HG02610 (cell line): ENCODE data around the gene MANEAL.
"Not testable (repeated sequence)": the region's sequence is repeated elsewhere in the genome, so short reads cannot be mapped to it uniquely, and the experiment has no call there.

Experiments used
- ATAC-seq: cut with Tn5 transposase; IDR thresholded peaks from one replicate; pipeline ENCODE4 v1.9.1; 2021; ENCODE audit warnings: mild to moderate bottlenecking, moderate library complexity; ENCODE audit not compliant: unreplicated experiment

The MANEAL gene

DNA sequence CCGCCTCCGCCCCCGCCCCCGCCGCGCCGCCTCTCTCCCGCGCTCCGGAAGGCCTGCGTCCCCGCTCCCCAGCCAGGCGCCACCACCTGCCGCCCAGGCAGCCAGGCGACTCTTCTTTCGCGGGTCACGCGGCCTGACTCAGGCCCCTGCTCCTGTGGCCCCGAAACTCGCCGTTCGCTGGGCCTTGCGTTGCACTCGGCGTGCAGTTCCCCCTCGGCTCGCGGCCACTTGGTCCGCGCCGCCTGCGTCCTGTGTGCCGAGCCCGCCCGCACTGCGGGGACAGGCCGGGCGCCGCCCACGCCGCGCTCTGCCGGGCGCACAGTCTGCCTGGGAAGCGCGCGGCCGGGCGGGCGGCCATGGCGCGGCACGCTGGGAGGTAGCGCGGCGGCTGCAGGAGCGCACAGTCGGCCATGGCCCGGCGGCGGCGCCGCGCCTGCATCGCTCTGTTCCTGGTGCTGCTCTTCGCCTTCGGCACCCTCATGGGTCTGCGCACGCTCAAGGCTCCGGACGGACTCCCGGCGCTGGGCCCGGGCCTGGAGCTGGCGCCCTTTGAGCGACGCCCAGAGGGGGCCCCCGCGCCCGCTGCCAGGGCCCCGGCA is at the start of gene MANEAL:
TSS of gene MANEAL (plus strand) at position 75 of the 599 bp plus-strand sequence. CDS start at position 411, 336 bp downstream.
- peak; percentile 47 for ATAC-seq

GRCh38 chr1:37746806-37747205 is 46.8 kb upstream of the MANEAL start:
- ATAC-seq, result no peak

GRCh38 chr1:37748565-37748964 is 45.1 kb upstream of the MANEAL start:
- ATAC-seq, result no peak

DNA sequence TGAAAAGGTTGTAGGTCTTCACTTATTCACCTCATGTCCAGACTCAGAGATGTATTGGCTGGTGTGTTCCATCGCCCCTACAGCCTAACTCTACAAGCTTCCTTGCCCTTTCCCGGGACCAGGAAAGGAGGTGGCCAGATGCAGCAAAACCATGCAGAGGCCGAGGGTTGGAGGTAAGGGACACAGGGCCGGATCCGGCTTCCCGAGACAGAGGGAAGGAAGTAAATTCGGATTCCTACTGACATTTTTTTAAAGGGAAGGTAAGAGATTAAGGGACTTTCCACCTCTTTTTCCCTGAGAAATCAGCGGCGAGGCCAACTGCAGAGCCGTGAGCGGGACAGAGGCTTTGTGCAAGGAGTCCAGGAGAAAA is 41.4 kb upstream of the MANEAL start:
- no peak for ATAC-seq

DNA sequence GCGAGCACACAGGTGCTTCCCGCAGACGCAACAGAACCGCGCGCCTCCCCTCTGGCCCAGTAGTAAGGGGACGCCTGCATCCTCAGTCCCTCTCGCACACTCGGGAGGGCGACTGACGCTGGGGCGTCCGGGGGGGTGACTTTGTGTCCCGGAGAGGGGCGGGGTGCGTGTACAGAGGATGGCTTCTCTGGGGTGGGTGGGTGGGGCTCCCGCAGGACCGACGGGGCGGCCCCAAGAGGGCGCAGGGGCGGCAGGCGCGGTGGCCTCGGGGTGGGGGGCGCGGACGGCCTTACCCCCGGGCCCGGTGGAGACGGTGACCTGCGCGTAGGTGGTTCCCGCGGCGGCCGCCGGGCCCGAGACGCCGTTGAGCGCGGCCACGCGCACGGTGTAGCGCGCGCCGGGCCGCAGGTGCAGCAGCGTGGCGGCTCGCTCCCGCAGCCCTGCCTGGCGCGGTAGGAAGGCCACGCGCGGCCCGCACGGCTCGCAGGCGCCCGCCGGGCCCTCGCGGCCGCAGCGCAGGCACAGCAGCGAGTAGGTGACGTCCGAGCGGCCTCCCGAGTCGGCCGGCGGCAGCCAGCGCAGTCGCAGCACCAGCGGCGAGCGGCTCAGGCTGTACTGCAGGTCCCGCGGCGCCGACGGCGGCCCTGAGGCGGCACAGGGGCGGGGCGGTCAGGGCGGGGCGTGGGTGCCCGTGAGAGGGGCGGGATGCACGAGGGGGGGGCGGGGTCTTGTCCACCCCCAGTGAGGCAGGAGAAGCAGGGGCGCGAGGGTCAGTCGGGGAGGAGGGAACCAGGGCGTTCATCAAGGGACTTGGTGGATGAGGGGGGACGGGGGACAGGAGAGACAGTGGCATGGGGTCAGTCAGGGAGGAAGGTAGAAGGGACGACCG is 40.8 kb upstream of the MANEAL start:
- no peak for ATAC-seq

DNA sequence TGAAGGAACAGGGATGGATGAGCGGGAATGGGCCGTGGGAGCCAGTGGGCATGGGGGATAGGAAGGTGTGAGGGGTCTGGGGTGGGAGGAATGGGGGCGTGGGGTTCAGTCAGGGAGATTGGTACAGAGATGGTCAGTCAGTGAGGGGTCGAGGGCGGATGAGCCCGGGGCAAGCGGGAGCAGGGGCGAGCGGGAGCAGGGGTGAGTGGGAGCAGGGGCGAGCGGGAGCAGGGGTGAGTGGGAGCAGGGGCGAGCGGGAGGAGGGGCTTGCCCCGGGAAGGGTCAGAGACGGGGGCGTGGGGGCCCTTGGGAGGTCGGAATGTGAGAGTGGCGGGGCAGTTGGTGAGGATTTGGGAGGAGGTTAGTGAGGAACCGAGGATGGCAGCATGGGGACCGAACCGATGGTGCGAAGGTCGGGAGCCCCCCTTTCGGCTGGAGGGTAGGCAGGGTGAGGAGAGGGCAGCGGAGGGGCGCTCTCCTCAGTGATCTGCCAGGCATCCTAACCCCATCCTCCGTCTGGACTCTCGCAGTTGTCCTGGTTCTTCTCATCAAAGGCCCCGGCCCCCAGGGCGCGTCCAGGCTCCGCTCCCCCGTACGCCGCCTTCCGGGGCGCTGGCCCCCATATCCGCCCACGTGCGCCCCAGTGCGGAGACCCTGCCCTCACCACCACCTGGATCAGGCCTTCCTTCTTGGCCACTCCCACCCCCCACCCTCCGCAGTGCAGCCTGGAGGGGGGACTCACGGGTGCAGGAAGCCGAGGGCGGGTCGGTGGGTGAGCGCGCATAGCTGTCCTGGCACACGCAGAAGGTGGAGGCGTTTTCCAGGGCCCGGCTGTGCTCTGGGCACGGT is 40.0 kb upstream of the MANEAL start:
- no peak for ATAC-seq

GRCh38 chr1:37755290-37755689 is 38.4 kb upstream of the MANEAL start:
- no peak for ATAC-seq

- ATAC-seq, result no peak
These were observed 37.6 kb upstream of the MANEAL start for GRCh38 chr1:37755951-37756560.

- ATAC-seq, result no peak
These were observed 34.2 kb upstream of the MANEAL start for GRCh38 chr1:37759451-37759850.

GRCh38 chr1:37761416-37762095 is 32.1 kb upstream of the MANEAL start:
- ATAC-seq, result no peak

DNA sequence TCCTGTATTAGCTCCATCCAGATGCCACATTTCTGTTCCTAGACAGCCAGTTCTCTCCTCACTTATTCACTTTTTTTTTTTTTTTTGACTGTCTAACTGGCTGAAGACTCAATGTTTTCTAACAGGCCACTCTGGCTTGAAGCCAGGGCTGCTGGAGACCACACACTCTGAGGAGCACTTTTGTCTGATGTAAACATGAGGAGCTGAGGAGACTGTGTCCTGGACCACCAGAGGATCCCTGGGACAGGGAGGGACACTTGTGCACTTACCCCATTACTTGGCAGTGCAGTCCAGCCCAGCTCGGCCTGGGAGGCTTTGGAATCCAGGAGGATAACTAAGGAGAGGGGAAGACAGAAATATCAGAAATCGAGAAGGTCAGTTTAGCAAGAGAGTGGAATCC is 31.1 kb upstream of the MANEAL start:
- ATAC-seq, result no peak

DNA sequence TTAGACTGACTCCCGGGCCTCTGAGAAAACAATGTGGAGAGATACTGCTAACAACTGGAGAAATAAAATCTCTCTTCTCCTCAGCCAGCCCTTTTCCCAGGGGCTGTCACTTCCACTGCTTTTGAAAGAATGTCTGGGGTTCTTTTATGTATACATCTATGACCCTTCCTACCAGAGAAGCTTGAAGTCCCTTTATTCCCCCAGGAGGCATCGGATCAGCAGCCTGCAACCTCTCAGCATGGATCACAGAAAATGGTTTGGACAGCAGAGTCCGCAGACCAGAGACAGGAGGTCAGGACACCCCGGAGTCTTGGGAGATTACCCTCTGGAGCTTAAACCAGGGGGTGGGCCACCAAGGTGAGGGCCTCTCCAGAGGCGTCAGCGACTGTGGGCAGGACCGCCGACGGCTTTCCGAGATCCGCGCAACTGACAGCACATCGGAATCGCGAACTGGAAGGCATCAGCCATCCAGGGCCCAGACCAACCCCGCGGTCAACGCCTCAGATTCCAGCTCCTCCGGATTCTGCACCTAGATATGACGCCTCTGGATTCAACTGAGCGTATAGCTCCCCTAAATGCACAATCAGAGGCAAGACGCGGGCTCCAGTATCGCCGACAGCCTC is 29.7 kb upstream of the MANEAL start:
- ATAC-seq, result no peak

DNA sequence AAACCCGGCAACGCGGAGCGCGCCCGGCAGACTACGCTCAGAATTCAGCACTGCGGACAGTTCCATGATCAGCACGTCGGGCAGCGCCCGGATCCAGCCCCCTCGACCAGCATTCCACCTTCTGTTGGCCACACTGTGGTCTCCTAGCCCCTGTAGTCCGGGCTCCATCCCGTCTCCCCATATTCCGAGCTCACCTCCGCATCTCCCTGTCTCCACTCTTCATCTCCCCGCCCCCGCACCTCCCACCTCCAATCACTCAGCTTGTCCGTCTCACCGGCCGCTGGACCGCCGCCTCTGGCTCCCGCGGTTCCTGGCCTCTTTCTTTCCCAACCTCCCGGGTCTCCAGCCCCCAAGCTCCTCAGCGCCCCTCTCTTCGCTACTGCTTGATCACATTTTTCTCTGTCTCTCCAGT is 29.2 kb upstream of the MANEAL start:
- no peak for ATAC-seq

DNA sequence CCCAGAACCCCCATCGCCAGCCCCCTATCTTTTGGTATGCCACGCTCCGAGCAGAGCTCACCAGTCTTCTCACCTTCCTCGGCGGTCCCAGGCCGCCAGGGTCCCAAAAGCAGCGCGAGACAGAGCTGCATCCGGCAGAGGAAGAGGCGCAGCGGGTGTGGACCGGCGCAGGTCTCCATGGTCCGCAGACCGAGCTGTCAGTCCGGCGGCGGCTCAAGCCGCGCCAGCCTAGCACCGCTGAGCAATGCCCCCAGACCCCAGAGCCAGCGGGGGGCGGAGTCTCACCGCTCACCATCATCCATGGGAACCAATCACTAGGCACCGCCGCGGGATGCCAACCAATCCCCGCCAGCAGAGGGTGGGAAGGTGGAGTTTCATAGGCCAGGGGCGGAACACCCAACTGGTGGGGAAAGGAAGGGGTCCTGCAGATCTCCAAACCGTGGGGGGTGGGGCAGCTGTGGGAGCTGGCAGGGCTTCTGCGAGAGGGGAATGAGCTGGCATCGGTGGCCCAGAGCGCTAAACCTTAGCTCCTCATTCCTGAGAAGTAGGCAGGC is 28.7 kb upstream of the MANEAL start, which contains the start of gene EPHA10:
TSS of gene EPHA10 (minus strand) at position 233 of the 554 bp plus-strand sequence. CDS start at position 179, 54 bp downstream.
- no peak for ATAC-seq

GRCh38 chr1:37765916-37766664 is 27.6 kb upstream of the MANEAL start:
- ATAC-seq, result no peak

DNA sequence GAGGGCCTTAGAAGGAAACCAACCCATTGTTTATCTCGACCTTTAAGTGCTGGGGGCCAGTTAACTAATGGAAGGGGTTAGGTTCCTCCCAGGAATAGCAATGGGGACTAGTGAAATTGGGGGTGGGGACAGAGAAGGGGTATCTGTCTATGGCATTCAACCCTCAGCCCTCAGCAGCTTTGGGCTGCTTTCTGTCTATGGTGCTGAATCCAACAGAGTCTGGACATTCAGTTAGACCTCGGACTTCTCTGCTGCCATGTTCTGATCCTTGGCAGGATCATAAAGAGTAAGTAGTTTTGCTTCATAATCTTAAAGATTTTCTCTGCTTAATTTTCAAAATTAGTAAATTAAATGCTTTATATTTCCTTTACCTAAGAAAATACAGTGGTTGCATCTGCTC is 26.2 kb upstream of the MANEAL start:
- no peak for ATAC-seq

- ATAC-seq, result not testable (repeated sequence)
These were observed 22.2 kb upstream of the MANEAL start for GRCh38 chr1:37771440-37771839.

DNA sequence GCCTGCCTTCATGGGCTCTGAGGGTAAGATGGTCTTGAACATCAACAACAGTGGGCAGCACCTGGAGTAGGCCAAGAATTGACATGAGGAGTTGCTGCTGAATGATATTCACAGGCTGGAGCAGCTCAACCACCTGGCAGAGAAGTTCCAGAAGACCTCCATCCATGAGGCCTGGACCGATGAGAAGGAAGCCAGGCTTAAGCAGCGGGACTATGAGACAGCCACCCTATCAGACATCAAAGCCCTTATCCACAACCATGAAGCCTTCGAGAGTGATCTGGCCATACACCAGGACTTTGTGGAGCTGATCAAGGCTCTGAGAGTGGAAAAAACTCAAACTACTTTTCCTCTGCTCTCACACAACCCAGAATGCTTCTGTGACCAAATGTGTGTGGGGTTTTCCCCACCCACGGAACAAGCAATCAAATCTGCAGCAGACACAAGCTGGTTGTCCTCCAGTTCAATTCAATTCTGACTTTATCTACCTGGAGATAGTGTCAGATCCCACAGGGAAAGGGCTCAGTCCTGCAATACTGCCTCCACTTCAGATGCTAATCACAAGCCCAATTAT is 16.6 kb upstream of the MANEAL start:
- no peak for ATAC-seq

DNA sequence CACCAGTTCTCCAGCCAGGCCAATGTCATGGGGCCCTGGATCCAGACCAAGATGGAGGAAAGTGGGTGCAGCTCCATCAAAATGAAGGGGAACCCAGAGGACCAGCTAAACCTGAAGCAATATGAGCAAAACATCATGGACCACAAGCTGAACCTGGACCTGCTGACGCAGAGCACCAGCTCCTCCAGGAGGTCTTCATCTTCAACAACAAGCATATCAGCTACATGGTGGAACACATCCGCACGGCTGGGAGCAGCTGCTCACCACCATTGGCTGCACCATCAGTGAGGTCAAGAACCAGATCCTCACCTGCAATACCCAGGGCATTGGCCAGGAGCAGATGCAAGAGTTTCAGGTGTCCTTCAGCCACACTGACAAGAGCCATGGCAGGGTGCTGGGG is 15.0 kb upstream of the MANEAL start:
- ATAC-seq, result no peak
